Measurements from ENCODE around the gene CMPK2.

DNA sequence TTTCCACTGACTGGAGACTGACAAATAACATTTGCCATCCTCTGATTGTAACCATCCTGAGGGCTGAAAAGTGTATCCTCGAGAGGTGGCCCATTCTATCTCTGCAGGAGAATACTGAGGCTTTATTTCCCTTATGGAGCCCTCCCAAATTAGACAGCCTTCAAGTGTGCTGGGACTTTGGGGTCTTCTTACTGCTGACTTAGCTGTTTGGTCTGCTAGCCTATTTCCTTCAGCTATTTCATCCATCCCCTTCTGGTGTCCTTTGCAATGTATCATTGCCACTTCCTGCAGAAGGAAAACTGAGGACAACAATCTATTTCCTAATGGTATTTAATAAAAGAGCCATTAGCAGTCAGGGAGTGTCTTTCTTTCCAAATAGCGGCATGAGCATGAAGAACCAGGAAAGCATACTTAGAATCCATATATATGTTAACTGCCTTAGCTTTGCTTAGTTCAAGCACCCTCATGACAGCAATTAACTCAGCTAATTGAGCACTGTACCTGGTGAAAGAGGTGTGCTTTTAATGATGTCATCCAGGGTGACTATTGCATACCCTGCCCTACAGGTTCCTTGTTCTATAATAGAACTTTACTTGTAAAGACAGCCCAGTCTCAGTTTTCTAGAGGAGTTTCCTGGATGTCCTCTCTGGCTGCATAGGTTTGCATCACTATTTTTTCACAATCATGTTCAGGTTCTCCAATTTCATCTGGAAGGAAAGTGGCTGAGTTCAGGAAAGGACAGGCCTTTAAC, 24.0 kb downstream of the CMPK2 start:
- TF ChIP-seq POLR2AphosphoS5 (IDR thresholded peaks at IDR 0.05; ENCODE audit: low read depth, low read length) (no peak), POLR2A (IDR thresholded peaks at IDR 0.05; ENCODE audit: low read depth, low read length) (no peak), TAF1 (IDR thresholded peaks at IDR 0.05; ENCODE audit: borderline replicate concordance, low read depth, low read length) (no peak)

Data from GM12892 (cell line).